HFFc6 (cell line): ENCODE data around the gene NFASC. TPM values are rescaled to one million over a fixed set of nuclear protein-coding genes. Genes with fewer than 3 reads are reported as not detected.

ENCODE experiments used
- DNase-seq: peaks from one replicate; pipeline ENCODE4 v3.0.0-alpha.2; 2018
- H3K27ac Mint-ChIP-seq: 2 replicates; pipeline ENCODE4 v1.8.0; 2020; ENCODE audit warnings: mild to moderate bottlenecking, mixed read lengths
- H3K27me3 Mint-ChIP-seq: 2 replicates; pipeline ENCODE4 v1.8.0; 2021; ENCODE audit warnings: mild to moderate bottlenecking, moderate library complexity, mixed read lengths; ENCODE audit not compliant: insufficient read depth
- H3K36me3 Mint-ChIP-seq: 2 replicates; pipeline ENCODE4 v1.8.0; 2021; ENCODE audit warnings: low read depth, mixed read lengths
- H3K4me1 Mint-ChIP-seq: 2 replicates; pipeline ENCODE4 v1.8.0; 2020; ENCODE audit warnings: low read depth, mixed read lengths
- H3K4me3 Mint-ChIP-seq: 2 replicates; pipeline ENCODE4 v1.8.0; 2020; ENCODE audit warnings: mild to moderate bottlenecking, moderate library complexity, mixed read lengths
- H3K9me3 Mint-ChIP-seq: 2 replicates; pipeline ENCODE4 v1.8.0; 2020; ENCODE audit warnings: mild to moderate bottlenecking, mixed read lengths
- total RNA-seq, 6 experiments: library from RNA; stranded (reverse); fragmentation: NEBNext Ultra II Directional; extraction: Animal tissue kit (Norgen Biotek cat#: 25700); gene quantifications; 2 replicates in 1 of 6; 3 replicates in 5 of 6; pipeline ENCODE4 v1.2.3, GENCODE V29; 2021
- TF ChIP-seq, protein P1 (sequence below): fragments of 200-600 bp; sonication (generic); IDR thresholded peaks from 2 replicates; pipeline ENCODE4 v1.5.0; 2021; ENCODE audit warnings: antibody characterized with exemption, mild to moderate bottlenecking

The NFASC gene
- total RNA-seq, 6 experiments from 2014 or later, result 4.7 to 11.7 (median 9.9) TPM

- no peak overlapping the region for H3K4me3 Mint-ChIP-seq
- no peak for DNase-seq
- peaks cover 25% of the 10 kb centered on the region for H3K27me3 Mint-ChIP-seq
- no peak overlapping the region for H3K27ac Mint-ChIP-seq
- H3K9me3 Mint-ChIP-seq, result no peaks in the 10 kb centered on the region
- H3K36me3 Mint-ChIP-seq, result no peaks in the 10 kb centered on the region
- 0 out of 2 replicates have a peak, but pooled peaks cover 4% of the 10 kb centered on the region for H3K4me1 Mint-ChIP-seq
- TF ChIP-seq, protein P1, sequence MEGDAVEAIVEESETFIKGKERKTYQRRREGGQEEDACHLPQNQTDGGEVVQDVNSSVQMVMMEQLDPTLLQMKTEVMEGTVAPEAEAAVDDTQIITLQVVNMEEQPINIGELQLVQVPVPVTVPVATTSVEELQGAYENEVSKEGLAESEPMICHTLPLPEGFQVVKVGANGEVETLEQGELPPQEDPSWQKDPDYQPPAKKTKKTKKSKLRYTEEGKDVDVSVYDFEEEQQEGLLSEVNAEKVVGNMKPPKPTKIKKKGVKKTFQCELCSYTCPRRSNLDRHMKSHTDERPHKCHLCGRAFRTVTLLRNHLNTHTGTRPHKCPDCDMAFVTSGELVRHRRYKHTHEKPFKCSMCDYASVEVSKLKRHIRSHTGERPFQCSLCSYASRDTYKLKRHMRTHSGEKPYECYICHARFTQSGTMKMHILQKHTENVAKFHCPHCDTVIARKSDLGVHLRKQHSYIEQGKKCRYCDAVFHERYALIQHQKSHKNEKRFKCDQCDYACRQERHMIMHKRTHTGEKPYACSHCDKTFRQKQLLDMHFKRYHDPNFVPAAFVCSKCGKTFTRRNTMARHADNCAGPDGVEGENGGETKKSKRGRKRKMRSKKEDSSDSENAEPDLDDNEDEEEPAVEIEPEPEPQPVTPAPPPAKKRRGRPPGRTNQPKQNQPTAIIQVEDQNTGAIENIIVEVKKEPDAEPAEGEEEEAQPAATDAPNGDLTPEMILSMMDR, result no peak
Observed at GRCh38 chr1:204896787-204897469, 26.3 kb downstream of the NFASC start.

GRCh38 chr1:204900721-204901120 is 30.1 kb downstream of the NFASC start:
- no peaks in the 10 kb centered on the region for H3K9me3 Mint-ChIP-seq
- H3K27me3 Mint-ChIP-seq, result peaks cover 28% of the 10 kb centered on the region
- no peaks in the 10 kb centered on the region for H3K36me3 Mint-ChIP-seq
- no peak overlapping the region for H3K27ac Mint-ChIP-seq
- H3K4me3 Mint-ChIP-seq, result no peak overlapping the region
- DNase-seq, result no peak
- TF ChIP-seq, protein P1, result no peak
- H3K4me1 Mint-ChIP-seq, result no peaks in the 10 kb centered on the region

DNA sequence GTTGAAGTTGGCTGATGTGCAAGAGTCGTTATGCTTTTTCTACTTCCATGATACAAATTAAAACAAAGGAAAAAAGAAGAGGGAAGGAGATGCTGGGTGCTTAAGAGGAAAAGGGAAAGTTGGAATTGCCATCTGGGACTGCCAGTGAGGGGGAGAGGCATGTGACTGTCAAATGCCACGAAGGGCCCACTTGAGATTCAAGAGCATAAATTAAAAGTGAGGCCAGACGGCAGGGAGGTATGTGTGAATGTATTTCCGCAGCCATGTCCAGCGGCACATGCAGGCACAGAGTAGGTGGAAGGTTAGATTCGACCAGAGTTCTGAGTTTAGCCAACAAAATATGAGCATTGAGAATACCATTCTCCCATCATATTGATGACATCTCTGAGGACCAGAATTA is 32.0 kb downstream of the NFASC start:
- Mint-ChIP-seq H3K36me3 (no peaks in the 10 kb centered on the region), H3K27ac (no peak overlapping the region), H3K9me3 (no peaks in the 10 kb centered on the region), H3K4me3 (no peak overlapping the region), H3K4me1 (no peaks in the 10 kb centered on the region), H3K27me3 (peaks cover 23% of the 10 kb centered on the region)
- no peak for DNase-seq
- TF ChIP-seq, protein P1, result no peak

DNA sequence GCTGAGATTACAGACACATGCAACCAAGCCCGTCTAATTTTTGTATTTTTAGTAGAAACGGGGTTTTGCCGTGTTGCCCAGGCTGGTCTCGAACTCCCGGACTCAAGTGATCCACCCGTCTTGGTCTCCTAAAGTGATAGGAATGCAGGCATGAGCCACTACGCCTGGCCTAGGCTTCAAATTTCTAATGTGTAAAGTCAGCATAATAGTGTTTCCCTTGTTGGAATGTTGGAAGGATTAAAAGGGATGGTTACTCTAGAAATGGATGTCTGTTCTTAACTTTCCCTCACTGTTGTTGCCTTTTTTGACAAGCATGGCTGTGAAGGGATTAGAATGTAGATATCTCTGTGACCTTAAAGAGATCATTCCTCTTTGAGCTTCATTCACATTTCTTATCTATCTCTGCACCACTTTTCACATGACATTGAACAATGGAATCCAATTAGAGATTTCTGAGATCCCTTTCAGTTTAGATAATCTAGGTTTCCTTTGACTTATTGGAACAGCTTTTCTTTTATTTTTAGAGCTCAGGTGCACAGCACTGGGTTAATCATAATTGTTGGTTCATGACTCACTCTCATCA is 33.7 kb downstream of the NFASC start:
- Mint-ChIP-seq H3K4me1 (no peaks in the 10 kb centered on the region), H3K27ac (no peak overlapping the region), H3K4me3 (no peak overlapping the region), H3K36me3 (no peaks in the 10 kb centered on the region), H3K27me3 (peaks cover 18% of the 10 kb centered on the region), H3K9me3 (no peaks in the 10 kb centered on the region)
- no peak for DNase-seq
- TF ChIP-seq, protein P1, result no peak

GRCh38 chr1:204909109-204909508 is 38.4 kb downstream of the NFASC start:
- no peak for DNase-seq
- Mint-ChIP-seq H3K4me3 (no peak overlapping the region), H3K4me1 (no peaks in the 10 kb centered on the region), H3K27me3 (peaks cover 6% of the 10 kb centered on the region), H3K36me3 (no peaks in the 10 kb centered on the region), H3K9me3 (no peaks in the 10 kb centered on the region), H3K27ac (no peak overlapping the region)
- TF ChIP-seq, protein P1, result no peak
